Measurements from ENCODE around the gene SHMT2. TPM values are rescaled to one million over a fixed set of nuclear protein-coding genes. Genes with fewer than 3 reads are reported as not detected.

Gene SHMT2
- total and polyA plus RNA-seq, 7 donors: 24.6 to 100 (median 30.0) TPM

GRCh38 chr12:57260366-57260765, 30.9 kb downstream of the SHMT2 start:
- no peak for TF ChIP-seq POLR2A (IDR thresholded peaks at IDR 0.05)
- no peak for TF ChIP-seq EP300 (IDR thresholded peaks at IDR 0.05)
- TF ChIP-seq, protein P1, sequence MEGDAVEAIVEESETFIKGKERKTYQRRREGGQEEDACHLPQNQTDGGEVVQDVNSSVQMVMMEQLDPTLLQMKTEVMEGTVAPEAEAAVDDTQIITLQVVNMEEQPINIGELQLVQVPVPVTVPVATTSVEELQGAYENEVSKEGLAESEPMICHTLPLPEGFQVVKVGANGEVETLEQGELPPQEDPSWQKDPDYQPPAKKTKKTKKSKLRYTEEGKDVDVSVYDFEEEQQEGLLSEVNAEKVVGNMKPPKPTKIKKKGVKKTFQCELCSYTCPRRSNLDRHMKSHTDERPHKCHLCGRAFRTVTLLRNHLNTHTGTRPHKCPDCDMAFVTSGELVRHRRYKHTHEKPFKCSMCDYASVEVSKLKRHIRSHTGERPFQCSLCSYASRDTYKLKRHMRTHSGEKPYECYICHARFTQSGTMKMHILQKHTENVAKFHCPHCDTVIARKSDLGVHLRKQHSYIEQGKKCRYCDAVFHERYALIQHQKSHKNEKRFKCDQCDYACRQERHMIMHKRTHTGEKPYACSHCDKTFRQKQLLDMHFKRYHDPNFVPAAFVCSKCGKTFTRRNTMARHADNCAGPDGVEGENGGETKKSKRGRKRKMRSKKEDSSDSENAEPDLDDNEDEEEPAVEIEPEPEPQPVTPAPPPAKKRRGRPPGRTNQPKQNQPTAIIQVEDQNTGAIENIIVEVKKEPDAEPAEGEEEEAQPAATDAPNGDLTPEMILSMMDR (IDR thresholded peaks at IDR 0.05): no peak
- TF ChIP-seq POLR2AphosphoS5 (IDR thresholded peaks at IDR 0.05): no peak
- intact Hi-C loops (cut with DNase I): no loop called here
- Histone ChIP-seq H3K4me3 (no peak overlapping the region), H3K27me3 (no peaks in the 10 kb centered on the region), H3K27ac (no peak overlapping the region), H3K36me3 (peaks cover 11 to 88% (median 35%) of the 10 kb centered on the region in 4 donors), H3K4me1 (peaks cover 0 to 5% (median 0%) of the 10 kb centered on the region in 4 donors), H3K9me3 (no peaks in the 10 kb centered on the region)
- WGBS, 2 donors: 93 to 96% methylated on average over 4 of the region's 4 CpGs
- DNase-seq: no peak

- no peak overlapping the region for H3K4me3 ChIP-seq
- intact Hi-C loops (cut with DNase I): no loop called here
- no peak for DNase-seq
- peaks cover 0 to 5% (median 0%) of the 10 kb centered on the region in 4 donors for H3K4me1 ChIP-seq
- H3K36me3 ChIP-seq: peaks cover 14 to 87% (median 28%) of the 10 kb centered on the region in 4 donors
- WGBS, 2 donors: 69 to 73% methylated on average over 2 of the region's 2 CpGs
- no peak overlapping the region for H3K27ac ChIP-seq
- TF ChIP-seq POLR2A (IDR thresholded peaks at IDR 0.05) (no peak), EP300 (IDR thresholded peaks at IDR 0.05) (no peak), POLR2AphosphoS5 (IDR thresholded peaks at IDR 0.05) (no peak)
- TF ChIP-seq, protein P1 (IDR thresholded peaks at IDR 0.05): no peak
- no peaks in the 10 kb centered on the region for H3K27me3 ChIP-seq
- H3K9me3 ChIP-seq: no peaks in the 10 kb centered on the region
These were observed 31.9 kb downstream of the SHMT2 start for GRCh38 chr12:57261428-57261865.

DNA sequence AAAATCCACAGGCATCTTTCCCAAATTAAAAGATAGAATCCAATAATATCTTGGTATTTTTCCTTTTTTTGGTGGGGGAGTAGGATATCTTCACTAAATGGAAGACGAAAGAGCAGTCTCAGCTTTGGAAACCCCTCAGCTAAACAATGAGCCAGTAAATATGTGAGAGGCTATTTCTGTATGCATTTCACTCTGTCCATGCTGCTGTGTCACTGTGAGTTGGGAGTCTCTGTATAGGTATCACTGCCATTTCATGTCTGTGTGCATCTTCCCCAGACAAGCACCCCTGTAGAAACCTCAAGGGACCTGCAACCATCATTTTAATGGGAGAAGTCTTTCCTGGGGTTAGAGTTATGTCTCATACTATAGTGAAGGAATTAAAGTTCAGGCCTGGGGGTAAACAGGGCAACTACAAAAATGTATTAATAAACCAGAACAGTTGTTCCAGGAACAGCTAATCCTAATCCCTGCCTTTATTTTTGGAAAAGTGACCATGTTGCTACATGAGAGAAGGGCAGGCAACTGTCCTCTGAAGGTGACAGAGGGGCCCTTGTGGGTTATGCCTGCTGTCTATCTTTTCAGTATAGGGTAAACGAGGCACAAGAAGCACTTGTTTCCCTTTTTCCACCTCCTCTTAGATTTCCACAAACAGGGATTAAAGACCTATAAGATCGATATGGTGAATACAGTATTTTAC, 32.8 kb downstream of the SHMT2 start:
- Histone ChIP-seq H3K4me1 (peaks cover 0 to 5% (median 0%) of the 10 kb centered on the region in 4 donors), H3K36me3 (peaks cover 10 to 87% (median 28%) of the 10 kb centered on the region in 4 donors), H3K4me3 (no peak overlapping the region), H3K27ac (no peak overlapping the region), H3K9me3 (no peaks in the 10 kb centered on the region), H3K27me3 (no peaks in the 10 kb centered on the region)
- DNase-seq: no peak
- 93 to 97% methylated on average over 3 of the region's 3 CpGs for WGBS, 2 donors
- TF ChIP-seq, protein P1 (IDR thresholded peaks at IDR 0.05): no peak
- TF ChIP-seq POLR2A (IDR thresholded peaks at IDR 0.05) (no peak), EP300 (IDR thresholded peaks at IDR 0.05) (no peak), POLR2AphosphoS5 (IDR thresholded peaks at IDR 0.05) (no peak)
- intact Hi-C loops (cut with DNase I): no loop called here

DNA sequence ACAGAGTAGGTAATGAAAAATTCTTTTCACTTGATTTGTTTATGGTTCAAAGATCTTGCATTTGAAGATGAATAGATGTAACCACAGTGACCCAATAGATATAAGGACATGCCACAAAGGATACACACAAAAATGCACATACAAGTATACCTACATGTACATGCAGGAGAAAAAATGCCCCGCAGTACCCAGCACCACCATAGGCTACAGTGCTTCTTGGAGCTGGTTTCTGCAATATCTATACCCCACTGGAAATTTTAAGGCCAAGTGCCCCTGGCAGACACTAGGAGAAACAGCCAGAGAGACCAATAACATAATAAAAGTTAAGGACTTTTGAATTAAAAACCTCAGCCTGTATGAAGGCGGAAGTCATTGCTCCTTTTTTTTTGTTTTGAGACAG, 33.6 kb downstream of the SHMT2 start:
- TF ChIP-seq POLR2A (IDR thresholded peaks at IDR 0.05): no peak
- 94 to 97% methylated on average over 2 of the region's 2 CpGs for WGBS, 2 donors
- DNase-seq: no peak
- H3K36me3 ChIP-seq: peaks cover 9 to 87% (median 23%) of the 10 kb centered on the region in 4 donors
- intact Hi-C loops (cut with DNase I): loop anchor here (1.0 kb wide), 1 partner anchor 190 kb away; no protein-coding TSS in a partner anchor
- H3K9me3 ChIP-seq: no peaks in the 10 kb centered on the region
- no peak overlapping the region for H3K4me3 ChIP-seq
- H3K27ac ChIP-seq: no peak overlapping the region
- peaks cover 0 to 5% (median 0%) of the 10 kb centered on the region in 4 donors for H3K4me1 ChIP-seq
- H3K27me3 ChIP-seq: no peaks in the 10 kb centered on the region

GRCh38 chr12:57266681-57267080, 37.2 kb downstream of the SHMT2 start:
- Histone ChIP-seq H3K36me3 (peaks cover 13 to 87% (median 32%) of the 10 kb centered on the region in 4 donors), H3K4me3 (no peak overlapping the region), H3K9me3 (no peaks in the 10 kb centered on the region), H3K27ac (no peak overlapping the region), H3K4me1 (no peaks in the 10 kb centered on the region), H3K27me3 (no peaks in the 10 kb centered on the region)
- intact Hi-C loops (cut with DNase I): no loop called here
- TF ChIP-seq POLR2AphosphoS5 (IDR thresholded peaks at IDR 0.05) (no peak), POLR2A (IDR thresholded peaks at IDR 0.05) (no peak), EP300 (IDR thresholded peaks at IDR 0.05) (no peak)
- TF ChIP-seq, protein P1 (IDR thresholded peaks at IDR 0.05): no peak
- DNase-seq: no peak
